HCT116 (cell line): ENCODE measurements around the gene TLN1. TPM values are rescaled to one million over a fixed set of nuclear protein-coding genes. Genes with fewer than 3 reads are reported as not detected.

Source experiments
- ATAC-seq: fragments of 200-7000 bp; cut with Tn5 transposase; 2 replicates; pipeline ENCODE4 v1.9.1; 2020; ENCODE audit warnings: mild to moderate bottlenecking, moderate library complexity
- BruUV-seq: library from RNA; stranded (reverse); fragments of 400-500 nt; replicated peaks from 2 replicates; lab custom pipeline; 2021; lab: Mats Ljungman, UMichigan
- CTCF ChIA-PET: fragments of 300-600 bp; sonication (Branson Sonifier 250); formaldehyde crosslinking; loops from one replicate; lab custom pipeline; 2021; ENCODE audit warnings: antibody characterized with exemption; lab: Charles Lee
- POLR2A ChIA-PET: fragments of 300-600, 350-600 bp; sonication (Branson Sonifier 250); formaldehyde crosslinking; loops from one replicate; lab custom pipeline; 2021; ENCODE audit warnings: antibody characterized with exemption; lab: Charles Lee
- RAD21 ChIA-PET, 2 experiments: fragments of 300-600 bp; sonication (Branson Sonifier 250); formaldehyde crosslinking; loops; one replicate each; lab custom pipeline; 2023; ENCODE audit warnings: low total read pairs in 2 of 2; ENCODE audit not compliant: uncharacterized antibody in 2 of 2, unreplicated experiment in 2 of 2, low non-redundant PET in 1 of 2; lab: Charles Lee
- DNase-seq: peaks from one replicate; pipeline ENCODE4 v3.0.0-alpha.2; 2010; ENCODE audit warnings: low read depth, low spot score
- H2AFZ ChIP-seq: fragments of 200-600 bp; shearing (Covaris generic), sonication (generic); 2 replicates; pipeline ENCODE4 v1.6.1; 2017; ENCODE audit warnings: low read depth, mixed run types, mixed read lengths, antibody characterized with exemption, low read length; ENCODE audit not compliant: poor library complexity, severe bottlenecking
- H3K27ac ChIP-seq: 2 replicates; pipeline ENCODE4 v1.5.1; 2012; ENCODE audit warnings: low read depth, low read length
- H3K27me3 ChIP-seq: fragments of 200-600 bp; sonication (generic); 2 replicates; pipeline ENCODE4 v1.6.1; 2016; ENCODE audit warnings: mixed run types, low read length, mixed read lengths; ENCODE audit not compliant: insufficient read depth
- H3K36me3 ChIP-seq, 2 experiments: fragments of 200-500 bp in 1 of 2; fragments of 200-600 bp in 1 of 2; sonication (Bioruptor generic) in 1 of 2; sonication (generic) in 1 of 2; 2 replicates each; pipeline versions ENCODE4 v1.5.1 to v1.6.1; 2014 to 2016; ENCODE audit warnings: low read length in 2 of 2, inconsistent platforms in 1 of 2, mixed read lengths in 1 of 2, mixed run types in 1 of 2; ENCODE audit not compliant: insufficient read depth in 2 of 2, control insufficient read depth in 1 of 2
- H3K4me1 ChIP-seq, 2 experiments: fragments of 200-600 bp in 1 of 2; sonication (generic) in 1 of 2; 2 replicates each; pipeline versions ENCODE4 v1.5.1 to v1.6.1; 2012 to 2017; ENCODE audit warnings: low read length in 2 of 2, inconsistent platforms in 1 of 2, mild to moderate bottlenecking in 1 of 2, mixed read lengths in 1 of 2, mixed run types in 1 of 2, moderate library complexity in 1 of 2; ENCODE audit not compliant: insufficient read depth in 2 of 2, control insufficient read depth in 1 of 2
- H3K4me2 ChIP-seq: fragments of 200-600 bp; sonication (generic); 2 replicates; pipeline ENCODE4 v1.6.1; 2017; ENCODE audit warnings: mixed run types, low read length, mixed read lengths
- H3K4me3 ChIP-seq, 2 experiments: fragments of 200-600 bp in 1 of 2; sonication (generic) in 1 of 2; replicated peaks in 1 of 2; 2 replicates each; pipeline ENCODE4 v1.5.1; 2011 to 2016; ENCODE audit warnings: low read length in 2 of 2, control low read depth in 1 of 2, low read depth in 1 of 2, mild to moderate bottlenecking in 1 of 2, mixed read lengths in 1 of 2, mixed run types in 1 of 2
- H3K79me2 ChIP-seq: fragments of 200-600 bp; sonication (generic); 2 replicates; pipeline ENCODE4 v1.6.1; 2017; ENCODE audit warnings: mild to moderate bottlenecking, mixed run types, low read length, moderate library complexity, mixed read lengths; ENCODE audit not compliant: insufficient read depth
- H3K9ac ChIP-seq: fragments of 200-600 bp; sonication (generic); 2 replicates; pipeline ENCODE4 v1.6.1; 2016; ENCODE audit warnings: low read length, mixed read lengths
- H3K9me2 ChIP-seq: fragments of 200-600 bp; sonication (generic), shearing (Covaris generic); 2 replicates; pipeline ENCODE4 v1.6.1; 2017; ENCODE audit warnings: mixed run types, mild to moderate bottlenecking, moderate library complexity; ENCODE audit not compliant: insufficient read depth
- H3K9me3 ChIP-seq, 2 experiments: fragments of 200-500 bp in 1 of 2; fragments of 200-600 bp in 1 of 2; sonication (Bioruptor generic) in 1 of 2; sonication (generic) in 1 of 2; 2 replicates each; pipeline ENCODE4 v1.6.1; 2014 to 2017; ENCODE audit warnings: low read length in 2 of 2, mixed read lengths in 2 of 2, inconsistent platforms in 1 of 2, low read depth in 1 of 2, mild to moderate bottlenecking in 1 of 2, mixed run types in 1 of 2, moderate library complexity in 1 of 2; ENCODE audit not compliant: control insufficient read depth in 1 of 2, insufficient read depth in 1 of 2
- H4K20me1 ChIP-seq: fragments of 200-600 bp; sonication (generic), shearing (Covaris generic); 2 replicates; pipeline ENCODE4 v1.6.1; 2017; ENCODE audit warnings: mixed run types, mild to moderate bottlenecking, moderate library complexity; ENCODE audit not compliant: insufficient read depth
- ATF3 ChIP-seq: IDR thresholded peaks from 2 replicates; pipeline ENCODE4 v1.6.1; 2012
- CBX3 ChIP-seq: IDR thresholded peaks from 2 replicates; pipeline ENCODE4 v1.6.1; 2012; ENCODE audit warnings: low read depth
- CEBPB ChIP-seq: IDR thresholded peaks from 2 replicates; pipeline ENCODE4 v1.6.1; 2012; ENCODE audit warnings: low read depth
- CTCF ChIP-seq, 3 experiments: fragments of 200-600 bp in 1 of 3; sonication (generic) in 1 of 3; IDR thresholded peaks in 2 of 3; conservative IDR thresholded peaks in 1 of 3; 2 replicates each; pipeline ENCODE4 v1.5.1; 2012 to 2017; ENCODE audit warnings: low read depth in 2 of 3, low read length in 2 of 3, antibody characterized with exemption in 1 of 3, borderline replicate concordance in 1 of 3, control low read depth in 1 of 3, mild to moderate bottlenecking in 1 of 3, mixed read lengths in 1 of 3, mixed run types in 1 of 3, moderate library complexity in 1 of 3; ENCODE audit not compliant: insufficient read depth in 1 of 3
- EGR1 ChIP-seq: IDR thresholded peaks from 2 replicates; pipeline ENCODE4 v1.6.1; 2012; ENCODE audit warnings: low read depth
- ELF1 ChIP-seq: IDR thresholded peaks from 2 replicates; pipeline ENCODE4 v1.6.1; 2012; ENCODE audit warnings: low read depth, borderline replicate concordance
- EZH2phosphoT487 ChIP-seq: fragments of 200-600 bp; IDR thresholded peaks from 2 replicates; pipeline ENCODE4 v1.6.1; 2018; ENCODE audit warnings: antibody characterized with exemption, borderline replicate concordance
- FOSL1 ChIP-seq: IDR thresholded peaks from 2 replicates; pipeline ENCODE4 v1.6.1; 2012; ENCODE audit warnings: low read depth
- JUND ChIP-seq: IDR thresholded peaks from 2 replicates; pipeline ENCODE4 v1.6.1; 2012
- POLR2A ChIP-seq: IDR thresholded peaks from 2 replicates; pipeline ENCODE4 v1.7.0; 2011; ENCODE audit warnings: borderline replicate concordance; ENCODE audit not compliant: insufficient read depth, insufficient read length; ENCODE audit errors: extremely low read depth
- RAD21 ChIP-seq: IDR thresholded peaks from 2 replicates; pipeline ENCODE4 v1.6.1; 2012; ENCODE audit warnings: low read depth, mild to moderate bottlenecking
- REST ChIP-seq: IDR thresholded peaks from 2 replicates; pipeline ENCODE4 v1.6.1; 2012; ENCODE audit warnings: low read depth
- SIN3A ChIP-seq: IDR thresholded peaks from 2 replicates; pipeline ENCODE4 v1.6.1; 2012; ENCODE audit warnings: low read depth
- SP1 ChIP-seq: IDR thresholded peaks from 2 replicates; pipeline ENCODE4 v1.6.1; 2012; ENCODE audit warnings: low read depth
- SRF ChIP-seq: IDR thresholded peaks from 2 replicates; pipeline ENCODE4 v1.6.1; 2012; ENCODE audit warnings: low read depth
- TCF7L2 ChIP-seq: IDR thresholded peaks from 2 replicates; pipeline ENCODE4 v1.7.0; 2011; ENCODE audit warnings: borderline replicate concordance, inconsistent platforms; ENCODE audit not compliant: insufficient read depth, insufficient read length; ENCODE audit errors: extremely low read depth
- YY1 ChIP-seq: IDR thresholded peaks from 2 replicates; pipeline ENCODE4 v1.6.1; 2011; ENCODE audit warnings: low read length, low read depth, moderate library complexity, mild to moderate bottlenecking; ENCODE audit not compliant: insufficient replicate concordance; ENCODE audit errors: extremely low read depth
- ZFX ChIP-seq: fragments of 450-650 bp; IDR thresholded peaks from 2 replicates; pipeline ENCODE4 v1.6.1; 2017
- intact Hi-C: fragments of 100-400 bp; cut with micrococcal nuclease; formaldehyde crosslinking; loops from 2 replicates; pipeline ENCODE4 v1.10.0; 2022
- total RNA-seq: library from RNA; stranded (reverse); gene quantifications from one replicate; pipeline ENCODE4 v1.2.1, GENCODE V29; 2021; ENCODE audit not compliant: unreplicated experiment

TLN1 gene
- total RNA-seq, 1 experiment from 2014 or later = 144 TPM

GRCh38 chr9:35714579-35715252, 17.3 kb downstream of the TLN1 start (continued):
- TF ChIP-seq SIN3A (no peak), ELF1 (no peak), POLR2A (no peak), FOSL1 (no peak), SRF (no peak), ATF3 (no peak), RAD21 (no peak), CEBPB (no peak), TCF7L2 (no peak)

- no peak for ATAC-seq
- Histone ChIP-seq H3K9me2 (no peaks in the 10 kb centered on the region), H3K9ac (no peak overlapping the region), H3K36me3 (peaks cover 67% of the 10 kb centered on the region in 2 experiments), H3K79me2 (no peaks in the 10 kb centered on the region), H3K27ac (no peak overlapping the region), H3K4me3 (no peak overlapping the region), H3K27me3 (no peaks in the 10 kb centered on the region), H3K4me2 (no peak overlapping the region), H4K20me1 (no peaks in the 10 kb centered on the region), H3K4me1 (no peaks in the 10 kb centered on the region), H3K9me3 (no peaks in the 10 kb centered on the region), H2AFZ (no peak overlapping the region)
- intact Hi-C loops = no loop called here
- ChIA-PET RAD21 (no interaction called here), POLR2A (no interaction called here), CTCF (no interaction called here)
- BruUV-seq = no TSS peak
- TF ChIP-seq CTCF (IDR thresholded peaks at IDR 0.05 in 2 of 3, conservative IDR thresholded peaks at IDR 0.05 in 1 of 3; ENCODE audit: borderline replicate concordance in 1 of 3, insufficient read depth in 1 of 3, low read depth in 2 of 3, low read length in 2 of 3) = no peak
- TF ChIP-seq SIN3A = no peak
- no peak for TF ChIP-seq SRF
- no peak for TF ChIP-seq TCF7L2
- TF ChIP-seq EZH2phosphoT487 = no peak
- TF ChIP-seq YY1 = no peak
- TF ChIP-seq EGR1 = no peak
- no peak for TF ChIP-seq CBX3
- no peak for TF ChIP-seq ATF3
- TF ChIP-seq SP1 = no peak
- no peak for TF ChIP-seq REST
- no peak for TF ChIP-seq POLR2A
- TF ChIP-seq JUND = no peak
- no peak for TF ChIP-seq CEBPB
- TF ChIP-seq RAD21 = no peak
- no peak for TF ChIP-seq ZFX
- DNase-seq = no peak
These were observed 17.9 kb downstream of the TLN1 start for GRCh38 chr9:35714123-35714522.
